Muscle of back (tissue), 11 donors: ENCODE measurements around the gene C22orf23. TPM values are rescaled to one million over a fixed set of nuclear protein-coding genes. Genes with fewer than 3 reads are reported as not detected.

Experiments
- DNase-seq, 3 donors: peaks; one replicate each; pipeline versions ENCODE4 v3.0.0 to v3.0.0-alpha.2; 2013
- polyA plus RNA-seq, 10 donors: library from polyadenylated mRNA; unstranded; fragments of 120-200 nt; gene quantifications; one replicate each; pipeline ENCODE4 v1.2.1, GENCODE V29; 2013; ENCODE audit not compliant: insufficient read length in 10 of 10

Gene C22orf23
- polyA plus RNA-seq, 10 donors: 6.7 to 11.1 (median 8.9) TPM

DNA sequence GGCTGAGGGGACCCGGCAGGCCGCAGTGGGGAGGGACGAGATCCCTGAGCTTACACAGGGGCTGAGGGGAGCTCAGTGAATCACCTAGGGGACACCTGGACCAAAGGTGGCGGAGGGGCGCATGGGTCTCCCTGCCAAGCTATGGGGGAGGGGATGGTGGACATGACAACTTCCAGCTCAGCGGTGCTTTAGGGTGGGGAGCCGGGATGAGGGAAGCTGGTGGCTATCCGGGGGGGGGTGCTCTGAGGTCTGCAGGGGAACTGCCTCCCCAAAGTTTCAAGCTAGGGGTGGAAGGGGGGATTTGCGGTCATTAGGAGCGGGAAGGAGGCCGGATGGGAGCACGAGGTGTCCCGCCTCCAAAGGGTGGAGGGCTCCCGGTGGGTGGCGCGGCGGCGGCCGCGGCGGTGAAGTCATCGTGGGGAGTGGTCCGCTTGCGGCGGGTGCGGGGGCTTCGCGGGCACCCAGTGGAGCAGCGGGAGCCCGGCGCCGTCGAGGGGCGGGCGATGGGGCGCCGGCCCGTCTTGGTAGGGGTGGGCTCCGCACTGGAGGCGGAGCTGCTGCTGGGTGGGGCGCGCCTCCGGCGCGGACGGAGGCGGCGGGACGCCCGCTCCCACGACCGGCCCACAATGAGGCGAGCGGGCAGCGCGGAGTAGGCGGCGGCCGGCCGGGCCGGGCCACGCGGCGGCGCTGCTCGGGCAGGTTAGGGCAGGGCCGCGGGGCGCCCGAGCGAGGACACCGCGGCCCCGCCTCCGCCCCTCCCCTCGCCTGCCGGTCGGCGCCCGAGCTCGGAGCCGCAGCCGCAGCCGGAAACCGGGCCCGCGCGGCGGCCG, 47.7 kb downstream of the C22orf23 start, which contains the start of gene MICALL1:
MICALL1 (plus strand) TSS at position 764 of the 830 bp plus-strand sequence. CDS start 126 bp downstream, outside the sequence.
- peak; percentile 69 to 86 (median 70) for DNase-seq

DNA sequence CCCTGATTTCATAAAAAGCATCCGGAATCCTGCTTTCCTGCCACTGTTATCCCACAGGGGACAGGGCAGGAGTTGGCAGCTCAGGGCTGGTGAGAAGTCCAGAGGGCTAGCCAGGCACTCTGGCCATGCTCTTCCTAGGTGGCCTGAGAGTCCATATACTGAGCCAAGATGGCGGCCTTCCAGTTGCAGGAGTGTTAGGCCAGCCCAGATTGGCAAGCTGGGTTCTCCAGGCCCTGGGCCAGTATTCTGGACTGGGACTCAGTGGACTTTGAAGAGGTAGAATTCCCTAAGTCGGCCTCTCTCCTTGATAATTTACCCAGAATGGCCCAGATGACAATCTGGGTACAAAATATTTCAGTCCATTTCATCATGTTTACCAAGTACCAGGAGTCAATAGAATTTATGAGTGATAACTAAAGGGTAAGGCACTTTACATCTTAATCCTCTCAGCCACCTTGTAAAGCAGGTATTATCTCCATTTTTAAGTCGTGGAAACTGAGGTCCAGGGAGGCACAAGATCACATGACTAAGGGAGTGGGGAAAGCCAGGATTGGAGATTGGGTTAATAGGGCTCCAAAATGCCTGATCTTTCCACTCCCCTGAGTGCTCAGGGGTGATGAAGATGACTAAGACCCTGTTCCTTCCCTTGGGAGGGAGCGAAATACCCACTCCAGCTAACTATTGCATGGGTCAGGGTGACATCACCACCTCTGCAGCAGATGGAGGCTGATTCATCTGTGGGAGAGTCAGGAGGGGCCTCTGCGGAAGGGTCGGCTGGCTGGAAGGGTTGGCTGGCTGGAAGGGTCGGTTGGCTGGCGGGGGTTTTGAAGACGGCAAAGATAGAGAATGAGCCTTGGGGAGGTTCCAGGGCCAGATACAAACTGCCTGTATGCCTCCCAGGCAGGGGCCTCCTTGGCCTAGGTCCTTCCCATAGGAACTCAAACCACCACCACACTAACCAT, 48.5 kb downstream of the C22orf23 start:
- DNase-seq: peak in 2 of 3 donors; percentile 61 to 94

GRCh38 chr22:37898441-37899181, 54.8 kb downstream of the C22orf23 start:
- DNase-seq: no peak

GRCh38 chr22:37897807-37898206, 55.6 kb downstream of the C22orf23 start:
- DNase-seq: no peak

GRCh38 chr22:37896939-37897338, 56.5 kb downstream of the C22orf23 start:
- no peak for DNase-seq

DNA sequence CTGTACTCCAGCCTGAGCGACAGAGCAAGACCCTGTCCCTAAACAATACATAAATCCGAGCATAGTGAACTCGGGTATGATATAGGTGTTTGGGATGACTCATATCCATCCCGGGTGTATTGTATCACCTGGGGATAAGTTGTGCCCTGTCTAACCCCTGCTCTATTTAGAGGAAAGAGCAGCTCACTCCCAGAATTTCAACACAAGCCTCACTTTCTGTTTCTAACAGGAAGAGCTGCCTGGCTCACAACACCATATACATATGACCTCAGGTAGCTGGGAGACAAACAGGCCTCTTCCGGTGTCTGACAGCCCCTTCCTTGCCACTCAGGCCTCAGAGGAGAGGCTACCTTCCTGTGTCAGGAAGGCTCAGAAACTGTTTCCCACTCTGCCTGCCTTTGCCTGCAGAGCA, 57.2 kb downstream of the C22orf23 start:
- DNase-seq: no peak

DNA sequence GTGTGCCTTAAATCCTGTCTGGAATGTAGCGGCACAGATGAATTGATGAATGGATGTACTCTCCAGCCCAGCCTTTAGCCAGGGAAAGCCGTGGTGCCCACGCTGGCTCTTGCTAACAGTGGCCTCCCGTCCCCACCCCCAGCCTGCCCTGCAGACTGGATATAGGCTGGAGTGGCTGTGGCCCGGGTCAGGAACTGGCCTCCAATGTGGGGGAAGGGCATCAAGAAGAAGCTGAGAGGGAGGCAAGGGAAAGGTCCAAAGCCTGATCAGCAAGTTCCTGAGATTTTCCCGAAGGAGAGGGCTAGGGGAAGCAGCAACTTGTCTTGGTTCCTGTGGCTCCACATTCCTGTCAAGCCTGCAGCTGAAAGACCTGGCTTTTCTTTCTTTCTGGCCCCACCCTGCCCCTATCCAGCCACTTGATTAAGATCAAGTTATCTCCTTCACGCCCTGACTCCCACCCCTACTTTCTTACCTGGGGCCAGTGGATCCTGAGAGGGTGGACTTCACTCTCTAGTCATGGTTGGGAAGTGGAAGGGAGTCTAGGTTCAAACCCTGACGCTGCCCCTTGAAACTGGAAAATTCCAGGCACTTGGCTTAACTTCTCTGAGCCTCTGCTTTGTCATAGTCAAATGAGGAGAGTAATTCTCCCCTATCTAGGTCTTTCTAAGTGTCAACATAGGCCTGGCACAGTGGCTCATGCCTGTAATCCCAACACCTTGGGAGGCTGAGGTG, 58.3 kb downstream of the C22orf23 start:
- DNase-seq: no peak

DNA sequence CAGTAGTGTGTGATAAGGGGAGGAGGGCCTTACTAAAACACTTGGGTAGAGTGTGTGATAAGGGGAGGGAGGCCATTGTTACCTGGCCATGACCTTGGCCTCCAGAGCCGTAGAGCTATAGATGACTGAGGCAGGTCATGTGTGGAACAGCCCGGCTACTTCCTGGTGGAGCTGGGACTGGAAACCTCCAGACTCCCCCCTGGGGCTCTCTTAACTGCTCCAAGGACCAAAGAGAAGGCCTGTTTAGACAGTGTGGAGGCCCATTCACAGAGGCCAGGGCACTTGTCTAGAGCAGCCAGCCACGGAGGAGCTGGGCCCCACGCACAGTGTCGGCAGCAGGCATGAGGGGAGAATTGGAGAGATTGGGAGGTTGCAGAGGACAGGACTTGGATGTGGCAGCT, 59.8 kb downstream of the C22orf23 start:
- DNase-seq: no peak

Other genes starting within 250 kb of the C22orf23 start
- gene GCAT, start 145.7 kb downstream of the C22orf23 start, polyA plus RNA-seq: 1 to 10 TPM; 3.2 to 7.0 (median 5.8) TPM
- under 1 TPM in 1 of 10 donors, not detected in 9; 0.11 TPM for gene GALR3, start 130.2 kb downstream of the C22orf23 start, polyA plus RNA-seq
- gene ANKRD54, start 109.3 kb downstream of the C22orf23 start, polyA plus RNA-seq: 10 to 100 TPM in 9 of 10 donors, 1 to 10 TPM in 1; 8.6 to 13.0 (median 10.9) TPM
- 1,000 to 10,000 TPM; 1,067 to 1,479 (median 1,268) TPM for gene EIF3L, start 104.2 kb downstream of the C22orf23 start, polyA plus RNA-seq
- 10 to 100 TPM; 29.0 to 60.0 (median 42.2) TPM for gene MICALL1, start 47.3 kb downstream of the C22orf23 start, polyA plus RNA-seq
- gene POLR2F, start 98 bp upstream of the C22orf23 start, polyA plus RNA-seq: 10 to 100 TPM; 31.9 to 57.3 (median 42.4) TPM
- gene SOX10, start 31.0 kb upstream of the C22orf23 start, polyA plus RNA-seq: 10 to 100 TPM in 2 of 10 donors, 1 to 10 TPM in 8; 3.8 to 12.1 (median 6.7) TPM
- gene PICK1, start 103.8 kb upstream of the C22orf23 start, polyA plus RNA-seq: 10 to 100 TPM in 3 of 10 donors, 1 to 10 TPM in 7; 6.3 to 10.9 (median 8.8) TPM
- gene SLC16A8, start 130.6 kb upstream of the C22orf23 start, polyA plus RNA-seq: 1 to 10 TPM; 1.2 to 3.5 (median 2.2) TPM
- gene BAIAP2L2, start 157.1 kb upstream of the C22orf23 start, polyA plus RNA-seq: 1 to 10 TPM in 4 of 10 donors, under 1 TPM in 6; 0.34 to 1.5 (median 0.83) TPM
- 10 to 100 TPM in 6 of 10 donors, 1 to 10 TPM in 4; 7.3 to 14.9 (median 10.4) TPM for gene PLA2G6, start 228.2 kb upstream of the C22orf23 start, polyA plus RNA-seq
- gene MAFF, start 248.4 kb upstream of the C22orf23 start, polyA plus RNA-seq: 1 to 10 TPM; 2.9 to 5.9 (median 4.3) TPM